Epithelial cell of esophagus (primary cell): ENCODE results near the gene PCBD1.
A peak's percentile ranks its signal among the peaks of the same experiment; 100 is the strongest.

ENCODE experiments used
- DNase-seq: peaks from one replicate; pipeline ENCODE4 v3.0.0; 2010; ENCODE audit warnings: low read depth
- H3K4me3 ChIP-seq: 2 replicates; pipeline ENCODE4 v1.5.1; 2011; ENCODE audit warnings: mild to moderate bottlenecking, low read length, control low read depth
- TF ChIP-seq, protein P1 (sequence below): IDR thresholded peaks from 2 replicates; pipeline ENCODE4 v1.5.1; 2011; ENCODE audit warnings: low read depth, mild to moderate bottlenecking, low read length, control low read depth, inconsistent platforms; ENCODE audit not compliant: insufficient read depth; ENCODE audit errors: missing control alignments

Gene PCBD1

DNA sequence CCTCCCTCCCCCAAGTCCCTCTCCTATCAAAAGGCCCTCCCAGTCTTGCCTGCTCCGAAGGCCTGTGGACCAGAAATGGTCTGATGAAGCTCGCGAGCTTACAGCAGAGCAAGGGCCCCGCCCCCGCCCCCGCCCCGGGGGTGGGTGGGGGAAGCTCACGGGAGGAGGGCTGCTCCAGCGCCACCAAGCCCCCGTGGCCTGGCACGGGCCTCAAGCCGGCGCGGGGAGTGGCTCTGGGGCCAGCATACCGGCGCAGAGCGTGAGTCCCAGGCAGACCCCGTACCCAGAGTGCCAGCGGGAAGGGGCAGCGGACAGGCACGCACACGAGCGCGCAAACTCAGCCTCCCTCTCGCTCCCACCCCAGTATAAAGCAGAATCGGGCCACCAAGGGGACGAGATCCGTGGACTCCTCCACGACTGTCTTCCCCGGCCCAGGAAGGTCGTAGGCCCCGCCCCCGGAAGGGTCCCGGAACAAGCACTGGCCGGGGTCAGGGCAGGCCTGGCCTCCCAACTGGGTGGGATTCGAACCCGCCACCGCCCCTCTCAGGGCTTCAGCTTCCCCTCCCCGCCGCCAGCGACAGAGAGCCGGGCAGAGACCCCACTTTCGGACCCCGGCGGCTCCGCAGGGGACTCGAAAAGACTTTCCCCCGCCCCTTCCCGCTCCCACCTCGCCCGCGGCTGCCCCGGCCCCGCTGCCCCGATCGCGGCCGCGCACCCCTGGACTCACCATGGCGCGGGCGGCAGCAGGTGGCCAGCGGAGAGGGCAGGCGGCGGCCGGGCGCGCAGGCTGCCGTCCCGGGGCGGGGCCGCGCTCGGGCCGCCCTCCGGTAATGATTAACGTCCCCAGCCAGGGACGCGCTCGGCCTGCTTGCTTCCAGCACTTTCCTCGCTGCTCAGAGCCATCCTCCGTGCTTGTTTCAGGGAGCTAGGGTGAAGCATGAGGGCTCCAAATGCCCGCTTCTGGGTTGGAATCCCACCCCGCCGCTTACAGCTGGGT lies at the start of gene PCBD1:
Gene PCBD1, minus strand, starts transcription at position 762 of the 997 bp plus-strand sequence. Its CDS starts 32 bp downstream, at position 730.
- TF ChIP-seq, protein P1, sequence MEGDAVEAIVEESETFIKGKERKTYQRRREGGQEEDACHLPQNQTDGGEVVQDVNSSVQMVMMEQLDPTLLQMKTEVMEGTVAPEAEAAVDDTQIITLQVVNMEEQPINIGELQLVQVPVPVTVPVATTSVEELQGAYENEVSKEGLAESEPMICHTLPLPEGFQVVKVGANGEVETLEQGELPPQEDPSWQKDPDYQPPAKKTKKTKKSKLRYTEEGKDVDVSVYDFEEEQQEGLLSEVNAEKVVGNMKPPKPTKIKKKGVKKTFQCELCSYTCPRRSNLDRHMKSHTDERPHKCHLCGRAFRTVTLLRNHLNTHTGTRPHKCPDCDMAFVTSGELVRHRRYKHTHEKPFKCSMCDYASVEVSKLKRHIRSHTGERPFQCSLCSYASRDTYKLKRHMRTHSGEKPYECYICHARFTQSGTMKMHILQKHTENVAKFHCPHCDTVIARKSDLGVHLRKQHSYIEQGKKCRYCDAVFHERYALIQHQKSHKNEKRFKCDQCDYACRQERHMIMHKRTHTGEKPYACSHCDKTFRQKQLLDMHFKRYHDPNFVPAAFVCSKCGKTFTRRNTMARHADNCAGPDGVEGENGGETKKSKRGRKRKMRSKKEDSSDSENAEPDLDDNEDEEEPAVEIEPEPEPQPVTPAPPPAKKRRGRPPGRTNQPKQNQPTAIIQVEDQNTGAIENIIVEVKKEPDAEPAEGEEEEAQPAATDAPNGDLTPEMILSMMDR = no peak
- peak; percentile 60 for DNase-seq

DNA sequence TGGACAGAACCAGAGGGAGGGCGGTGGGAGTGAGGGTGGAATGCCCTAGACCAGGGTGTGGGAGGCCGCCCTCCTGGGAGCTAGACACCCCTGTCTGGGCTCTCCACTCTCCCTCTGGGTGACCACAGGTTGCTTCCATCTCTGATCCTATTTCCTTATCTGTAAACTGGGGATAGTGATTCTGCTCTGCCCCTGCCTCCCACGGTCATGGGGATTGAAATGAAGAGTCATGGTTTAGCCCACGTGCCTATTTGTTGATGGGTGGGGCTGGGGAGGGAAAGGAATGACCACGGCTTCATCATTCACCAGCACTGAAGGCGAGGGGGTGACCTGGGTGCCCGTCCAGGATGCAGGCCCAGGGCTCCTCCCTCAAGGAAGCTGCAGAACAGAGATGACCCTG lies 49.3 kb upstream of the PCBD1 start:
- TF ChIP-seq, protein P1 = no peak
- no peak for DNase-seq

More for the DNA sequence above, at the start of gene PCBD1:
- H3K4me3 ChIP-seq = peak within 1 kb of the TSS; percentile 76

DNA sequence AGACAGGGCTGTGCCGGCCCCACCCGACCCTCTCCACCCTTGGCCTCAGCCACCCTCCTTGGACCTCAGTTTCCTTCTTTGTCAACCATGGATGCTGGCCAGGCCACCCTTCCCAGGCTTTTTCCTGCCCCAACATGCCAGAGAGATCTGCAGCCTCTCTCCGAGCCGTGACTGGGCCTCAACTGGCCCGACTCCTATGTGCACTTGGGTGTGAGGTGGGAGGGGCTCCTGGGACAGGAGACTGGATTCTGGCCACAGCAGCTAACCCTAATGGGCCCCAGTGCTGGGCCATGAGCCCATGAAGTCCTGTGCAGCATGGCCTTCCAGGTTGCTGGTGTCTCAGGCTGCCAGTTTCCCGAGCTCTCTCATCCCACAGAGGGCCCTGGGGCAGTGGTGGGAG lies 47.7 kb upstream of the PCBD1 start:
- no peak overlapping the region for H3K4me3 ChIP-seq
- TF ChIP-seq, protein P1 = no peak
- DNase-seq = peak; percentile 8

More for the DNA sequence above, 49.3 kb upstream of the PCBD1 start:
- H3K4me3 ChIP-seq = no peak overlapping the region

DNA sequence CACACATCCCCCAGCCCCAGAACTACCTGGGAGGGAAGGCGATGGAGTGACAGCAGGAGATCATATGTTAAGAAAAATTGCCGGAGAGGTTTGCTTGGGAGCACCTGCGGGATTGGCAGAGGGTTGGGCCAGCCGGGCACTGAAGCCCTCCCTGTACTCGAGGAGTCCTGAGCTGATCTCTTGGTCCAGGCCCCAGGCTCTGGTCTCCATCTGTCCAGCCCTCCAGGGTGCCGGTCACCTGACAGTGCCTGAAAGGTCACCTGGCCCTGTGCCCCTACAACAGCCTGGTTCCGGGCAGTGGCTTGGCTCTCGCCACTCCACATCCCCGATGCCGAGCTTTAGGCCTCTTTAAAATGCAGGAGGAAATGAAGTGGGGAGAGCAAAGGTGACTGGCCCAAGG lies 47.3 kb upstream of the PCBD1 start:
- TF ChIP-seq, protein P1 = no peak
- H3K4me3 ChIP-seq = no peak overlapping the region
- DNase-seq = no peak

DNA sequence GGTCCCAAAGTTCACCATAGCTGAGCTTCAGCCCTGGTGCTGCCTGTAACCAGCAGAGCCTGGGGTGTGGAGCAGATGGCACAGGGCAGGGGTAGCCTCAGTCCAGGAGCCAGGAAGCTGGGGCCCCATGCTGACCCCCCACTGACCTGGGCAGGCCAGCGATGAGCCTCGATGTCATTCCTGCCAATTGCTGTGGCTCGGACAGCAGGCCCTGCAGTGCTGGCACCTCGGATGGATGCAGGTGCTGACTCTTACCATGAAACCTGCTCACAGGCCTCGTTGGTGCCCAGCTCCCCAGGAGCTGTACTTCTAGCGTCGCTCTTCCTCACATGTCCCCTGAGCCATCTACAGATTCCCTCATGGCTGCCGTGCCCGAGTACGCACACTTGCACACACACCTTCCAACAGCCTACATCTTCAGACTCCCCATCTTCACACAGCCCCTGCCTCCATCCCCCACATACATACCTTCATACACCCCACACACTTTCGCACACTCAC lies 46.8 kb upstream of the PCBD1 start:
- DNase-seq = no peak
- H3K4me3 ChIP-seq = no peak overlapping the region
- TF ChIP-seq, protein P1 = no peak

DNA sequence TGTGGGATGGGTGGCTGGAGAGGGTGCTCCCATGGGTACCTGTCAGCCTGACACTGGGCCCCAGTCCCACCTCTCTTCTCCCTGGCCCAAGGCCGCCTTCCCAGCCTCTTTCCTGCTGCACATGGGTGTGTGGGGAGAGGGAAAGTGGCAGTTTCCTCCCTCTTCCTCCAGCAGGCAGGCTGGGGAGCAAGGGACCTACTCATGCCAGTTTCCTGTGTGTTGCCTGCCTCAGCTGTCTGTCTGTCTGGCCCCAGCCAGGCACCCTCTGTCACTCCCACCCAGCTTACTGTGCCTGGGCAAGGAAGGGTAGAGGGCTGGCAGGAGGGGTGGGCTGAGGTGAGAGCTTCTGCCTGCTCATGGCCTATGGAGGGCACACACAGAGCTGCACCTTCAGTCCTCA lies 46.3 kb upstream of the PCBD1 start:
- no peak overlapping the region for H3K4me3 ChIP-seq
- no peak for DNase-seq
- TF ChIP-seq, protein P1 = no peak
